ENCODE data around the gene DSCAML1. TPM values are rescaled to one million over a fixed set of nuclear protein-coding genes. Genes with fewer than 3 reads are reported as not detected.

DSCAML1 gene
- total RNA-seq, 1 donor from 2014 or later: 0.95 TPM

DNA sequence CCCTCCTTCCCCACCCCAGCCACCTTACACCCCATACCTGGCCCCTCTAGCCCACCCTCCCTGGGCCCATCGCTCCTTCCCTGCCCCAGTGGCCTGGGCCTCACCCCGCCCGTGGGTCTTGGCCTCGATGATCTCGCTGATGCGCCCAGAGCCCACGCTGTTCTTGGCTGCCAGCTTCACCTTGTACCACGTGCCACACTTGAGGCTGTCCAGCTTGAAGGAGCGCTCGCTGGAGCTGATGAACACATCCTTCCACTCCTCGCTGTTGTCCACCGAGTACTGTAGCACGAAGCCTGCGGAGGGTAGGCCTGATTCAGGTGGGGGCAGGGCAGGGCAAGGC lies 359.3 kb downstream of the DSCAML1 start:
- TF ChIP-seq, protein P1, sequence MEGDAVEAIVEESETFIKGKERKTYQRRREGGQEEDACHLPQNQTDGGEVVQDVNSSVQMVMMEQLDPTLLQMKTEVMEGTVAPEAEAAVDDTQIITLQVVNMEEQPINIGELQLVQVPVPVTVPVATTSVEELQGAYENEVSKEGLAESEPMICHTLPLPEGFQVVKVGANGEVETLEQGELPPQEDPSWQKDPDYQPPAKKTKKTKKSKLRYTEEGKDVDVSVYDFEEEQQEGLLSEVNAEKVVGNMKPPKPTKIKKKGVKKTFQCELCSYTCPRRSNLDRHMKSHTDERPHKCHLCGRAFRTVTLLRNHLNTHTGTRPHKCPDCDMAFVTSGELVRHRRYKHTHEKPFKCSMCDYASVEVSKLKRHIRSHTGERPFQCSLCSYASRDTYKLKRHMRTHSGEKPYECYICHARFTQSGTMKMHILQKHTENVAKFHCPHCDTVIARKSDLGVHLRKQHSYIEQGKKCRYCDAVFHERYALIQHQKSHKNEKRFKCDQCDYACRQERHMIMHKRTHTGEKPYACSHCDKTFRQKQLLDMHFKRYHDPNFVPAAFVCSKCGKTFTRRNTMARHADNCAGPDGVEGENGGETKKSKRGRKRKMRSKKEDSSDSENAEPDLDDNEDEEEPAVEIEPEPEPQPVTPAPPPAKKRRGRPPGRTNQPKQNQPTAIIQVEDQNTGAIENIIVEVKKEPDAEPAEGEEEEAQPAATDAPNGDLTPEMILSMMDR (IDR thresholded peaks at IDR 0.05): no peak
- intact Hi-C loops (cut with DNase I): no loop called here
- no peaks in the 10 kb centered on the region for H3K4me1 ChIP-seq
- ATAC-seq (no peak), DNase-seq (no peak)
- H3K4me3 ChIP-seq: no peak overlapping the region
- H3K9me3 ChIP-seq: no peaks in the 10 kb centered on the region
- no peak overlapping the region for H3K27ac ChIP-seq
- no peaks in the 10 kb centered on the region for H3K27me3 ChIP-seq (ENCODE audit: low read depth)
- H3K36me3 ChIP-seq: no peaks in the 10 kb centered on the region

DNA sequence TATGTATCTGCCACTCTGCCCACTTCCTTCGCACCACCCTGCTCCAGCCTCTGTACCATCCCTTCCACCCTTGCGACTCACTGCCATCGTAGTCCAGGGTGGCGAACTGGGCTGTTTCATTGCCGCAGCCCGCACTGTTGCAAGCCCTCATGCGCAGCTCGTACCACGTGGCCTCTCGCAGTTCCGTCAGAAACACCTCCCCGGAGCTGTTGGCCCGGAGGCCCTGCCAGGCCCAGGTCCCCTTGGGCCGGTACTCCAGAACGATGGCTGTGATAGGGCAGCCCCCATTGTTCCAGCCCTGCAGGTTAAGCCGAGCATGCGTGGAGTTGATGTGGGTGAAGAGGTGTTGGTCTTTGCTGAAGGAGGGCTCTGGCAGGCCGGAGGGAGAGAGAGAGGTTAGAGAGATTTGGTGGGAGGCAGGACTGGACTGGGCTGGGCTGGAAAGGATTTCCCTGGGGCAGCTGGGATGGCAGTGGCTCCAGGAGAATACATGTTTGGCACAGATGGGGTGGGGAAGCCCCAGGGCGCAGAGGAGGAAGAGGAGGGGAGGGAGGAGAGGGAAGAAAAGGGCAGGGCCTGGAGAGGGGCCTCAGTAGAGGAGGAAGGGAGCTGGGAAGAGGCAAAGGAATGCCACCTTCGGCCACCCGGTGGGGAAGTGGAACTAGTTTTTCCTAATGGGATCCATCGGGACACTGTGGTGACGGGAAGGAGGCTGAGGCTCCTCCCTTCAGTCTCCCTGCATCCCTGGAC lies 359.8 kb downstream of the DSCAML1 start:
- no peak for ATAC-seq

DNA sequence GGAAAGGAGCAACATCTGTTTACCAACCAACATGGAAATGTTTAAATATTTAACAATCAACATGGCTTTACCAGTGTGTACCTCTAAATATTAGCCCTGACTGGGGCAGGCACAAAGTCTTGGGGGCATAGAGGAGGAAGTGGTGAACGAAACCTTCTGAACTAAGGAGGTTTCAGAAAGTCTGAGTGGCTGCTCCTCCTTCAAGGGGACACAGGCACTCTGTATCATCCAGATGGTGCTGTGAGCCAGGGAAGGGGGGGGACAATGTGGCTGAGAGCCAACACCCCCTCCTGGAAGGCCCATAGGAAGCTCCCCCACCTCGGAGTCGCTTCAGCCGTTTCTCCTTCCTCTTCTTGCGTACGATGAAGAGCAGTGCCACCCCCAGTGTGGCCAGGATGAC lies 361.7 kb downstream of the DSCAML1 start:
- TF ChIP-seq, protein P1 (IDR thresholded peaks at IDR 0.05): no peak
- Histone ChIP-seq H3K9me3 (no peaks in the 10 kb centered on the region), H3K36me3 (no peaks in the 10 kb centered on the region), H3K4me3 (no peak overlapping the region), H3K27ac (no peak overlapping the region), H3K4me1 (no peaks in the 10 kb centered on the region), H3K27me3 (ENCODE audit: low read depth) (no peaks in the 10 kb centered on the region)
- DNase-seq (no peak), ATAC-seq (no peak)
- intact Hi-C loops (cut with DNase I): no loop called here

More for the DNA sequence above, 359.8 kb downstream of the DSCAML1 start:
- no peaks in the 10 kb centered on the region for H3K9me3 ChIP-seq
- no peaks in the 10 kb centered on the region for H3K27me3 ChIP-seq (ENCODE audit: low read depth)
- intact Hi-C loops (cut with DNase I): no loop called here
- H3K4me3 ChIP-seq: no peak overlapping the region
- TF ChIP-seq, protein P1 (IDR thresholded peaks at IDR 0.05): no peak
- no peak for DNase-seq
- H3K4me1 ChIP-seq: no peaks in the 10 kb centered on the region
- no peaks in the 10 kb centered on the region for H3K36me3 ChIP-seq
- H3K27ac ChIP-seq: no peak overlapping the region

DNA sequence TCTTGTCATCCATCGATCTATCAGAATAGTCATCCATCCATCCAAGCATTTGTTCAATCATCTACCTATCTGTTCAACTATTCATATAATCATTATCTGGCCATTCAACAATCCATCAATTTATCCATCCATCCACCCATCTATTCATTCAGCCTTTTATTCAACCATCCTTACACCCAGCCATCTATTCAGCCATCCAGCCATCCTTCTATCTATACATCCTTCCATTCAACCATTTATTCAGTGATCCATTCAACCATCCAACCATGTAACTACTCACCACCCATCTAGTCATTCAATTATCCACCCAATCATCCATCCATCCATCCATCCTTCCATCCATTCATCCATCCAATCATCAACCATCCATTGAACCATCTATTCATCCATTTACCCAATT lies 362.5 kb downstream of the DSCAML1 start:
- DNase-seq: no peak
- Histone ChIP-seq H3K4me3 (no peak overlapping the region), H3K4me1 (no peaks in the 10 kb centered on the region), H3K36me3 (no peaks in the 10 kb centered on the region), H3K27ac (no peak overlapping the region), H3K9me3 (no peaks in the 10 kb centered on the region), H3K27me3 (ENCODE audit: low read depth) (no peaks in the 10 kb centered on the region)
- intact Hi-C loops (cut with DNase I): no loop called here
- TF ChIP-seq, protein P1 (IDR thresholded peaks at IDR 0.05): no peak
- no peak for ATAC-seq

DNA sequence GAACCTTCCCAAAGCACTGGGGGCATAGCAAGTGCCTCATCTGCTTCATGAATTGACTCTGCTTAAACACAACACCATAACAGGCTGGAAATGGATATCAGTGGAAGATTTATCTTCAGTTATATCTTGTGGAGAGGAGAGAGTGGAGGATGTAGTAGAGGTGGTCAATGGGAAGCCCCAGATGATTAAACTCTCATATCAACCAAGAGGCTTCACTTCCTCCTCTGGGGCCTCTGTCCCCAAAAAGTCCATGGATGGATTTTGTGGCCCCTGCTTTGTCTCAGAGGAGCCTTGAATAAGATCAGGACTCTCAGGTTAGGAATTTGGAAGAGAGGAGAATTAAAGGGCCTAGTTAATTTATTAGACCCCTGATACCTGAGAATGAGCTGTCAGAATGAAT lies 363.3 kb downstream of the DSCAML1 start:
- H3K36me3 ChIP-seq: no peaks in the 10 kb centered on the region
- no peak overlapping the region for H3K4me3 ChIP-seq
- no peaks in the 10 kb centered on the region for H3K4me1 ChIP-seq
- H3K27me3 ChIP-seq (ENCODE audit: low read depth): no peaks in the 10 kb centered on the region
- TF ChIP-seq, protein P1 (IDR thresholded peaks at IDR 0.05): no peak
- DNase-seq (no peak), ATAC-seq (no peak)
- intact Hi-C loops (cut with DNase I): no loop called here
- no peak overlapping the region for H3K27ac ChIP-seq
- no peaks in the 10 kb centered on the region for H3K9me3 ChIP-seq

All from lower lobe of right lung (tissue), 2 donors.